Heart left ventricle (tissue), 16 donors: ENCODE results near the gene BHLHA9. TPM values are rescaled to one million over a fixed set of nuclear protein-coding genes. Genes with fewer than 3 reads are reported as not detected.
"Not testable (repeated sequence)": the region's sequence is repeated elsewhere in the genome, so short reads cannot be mapped to it uniquely, and the experiment has no call there.

ENCODE experiments used
- ATAC-seq, 4 donors: fragments of 200-7000 bp; cut with Tn5 transposase; one replicate each; pipeline ENCODE4 v1.9.1; 2020 to 2022; ENCODE audit warnings: moderate library complexity in 4 of 4, mild to moderate bottlenecking in 3 of 4, moderate number of reproducible peaks in 1 of 4
- DNase-seq, 5 donors: peaks; one replicate each; pipeline ENCODE4 v3.0.0-alpha.2; 2020
- H3K27ac ChIP-seq, 12 donors: fragments of 200-600 bp; sonication (generic) in 4 of 12; one replicate each; pipeline versions ENCODE4 v1.5.0 to v1.8.0; 2016 to 2022; ENCODE audit warnings: mild to moderate bottlenecking in 2 of 12
- H3K27me3 ChIP-seq, 9 donors: fragments of 200-600 bp; sonication (generic) in 2 of 9; one replicate each; pipeline versions ENCODE4 v1.5.1 to v1.8.0; 2016 to 2022; ENCODE audit warnings: mild to moderate bottlenecking in 3 of 9
- H3K36me3 ChIP-seq, 9 donors: fragments of 200-600 bp; sonication (generic) in 2 of 9; one replicate each; pipeline versions ENCODE4 v1.5.0 to v1.8.0; 2018 to 2022; ENCODE audit warnings: mild to moderate bottlenecking in 2 of 9
- H3K4me1 ChIP-seq, 12 donors: fragments of 200-600 bp; sonication (generic) in 4 of 12; one replicate each; pipeline versions ENCODE4 v1.5.0 to v1.8.0; 2016 to 2022; ENCODE audit warnings: mild to moderate bottlenecking in 3 of 12
- H3K4me3 ChIP-seq, 12 donors: fragments of 200-600 bp; sonication (generic) in 4 of 12; one replicate each; pipeline versions ENCODE4 v1.5.0 to v1.8.0; 2017 to 2022; ENCODE audit warnings: mild to moderate bottlenecking in 9 of 12, moderate library complexity in 4 of 12
- H3K9me3 ChIP-seq, 12 donors: fragments of 200-600 bp; sonication (generic) in 4 of 12; one replicate each; pipeline versions ENCODE4 v1.5.0 to v1.8.0; 2016 to 2022; ENCODE audit warnings: mild to moderate bottlenecking in 1 of 12
- CTCF ChIP-seq, 12 donors: fragments of 200-600 bp; sonication (generic) in 4 of 12; IDR thresholded peaks; one replicate each; pipeline versions ENCODE4 v1.5.0 to v1.8.0; 2018 to 2022; ENCODE audit warnings: antibody characterized with exemption in 12 of 12, mild to moderate bottlenecking in 5 of 12
- POLR2A ChIP-seq, 2 donors: fragments of 450-650 bp; IDR thresholded peaks; one replicate each; pipeline ENCODE4 v1.6.1; 2017; ENCODE audit warnings: antibody characterized with exemption in 2 of 2, mild to moderate bottlenecking in 2 of 2, moderate library complexity in 2 of 2
- WGBS, 4 donors: extraction: QIAGEN DNeasy Blood & Tissue Kit in 2 of 4; methylation state at CpG; one replicate each; pipeline versions ENCODE4 v1.1.5 to v1.1.7; 2013 to 2018; 5-methylcytosine and 5-hydroxymethylcytosine counted together
- intact Hi-C, 10 donors: fragments of 100-400 bp; cut with DNase I; formaldehyde crosslinking; loops; one replicate each; pipeline versions ENCODE4 v1.11.1 to v1.14.2; 2022
- polyA plus RNA-seq, 2 donors: library from polyadenylated mRNA; stranded (reverse); fragments of 200-250 nt; gene quantifications; one replicate each; pipeline ENCODE4 v1.2.3, GENCODE V29; 2013
- total RNA-seq, 9 donors: library from RNA; depleted of rRNA in 2 of 9; stranded (reverse); fragments of >200 nt in 2 of 9; fragmentation: NEBNext Ultra II Directional in 3 of 9; extraction: Animal tissue kit (Norgen Biotek cat#: 25700) in 3 of 9; gene quantifications; one replicate each; pipeline versions ENCODE4 v1.1.0 to v1.2.4, GENCODE V29; 2016 to 2023
- donor health status: ischemic (EF 13 %, LVEDD 7.1; RV severe dilation, severe dysfunction).
- donor health status: healthy with polysubstance abuse.
- donor health status: DM: no; HTN: yes; CAD: no.
- donor health status: DM: no; HTN: no; CAD: no.
- donor health status: ischemic (EF 25% LVEDD 6.9; RV normal size, moderate dysfunction).
- donor health status: ischemic (EF 25% LVEDD 5.7; RV mildly dilated, moderate dysfunction).
- donor health status: healthy.
- donor health status: DM: yes; HTN: yes; CAD: no.
- donor health status: ischemic (EF 35%, LVEDD 5.7; RV mildly dilated, moderate dysfunction).
- donor health status: nonischemic (EF 11% LVEDD 7.7; RV severe dilation, severe dysfunction).
- donor health status: DM: yes; HTN: yes; CAD: no.
- donor health status: PGD.
- donor health status: ischemic (EF 29% LVEDD 5.4; RV normal size, mild dysfunction).
- donor health status: nonischemic (EF 23%, LVEDD 6.1; RV moderate dilation, normal function).

BHLHA9 gene
- total and polyA plus RNA-seq, 11 donors = not detected

GRCh38 chr17:1302761-1303160 is 32.5 kb downstream of the BHLHA9 start:
- 76 to 85% (median 83%) methylated on average over 15 to 18 of the region's 18 CpGs for WGBS, 4 donors
- H3K4me1 ChIP-seq = peaks cover 0 to 10% (median 0%) of the 10 kb centered on the region in 12 donors
- TF ChIP-seq CTCF (IDR thresholded peaks at IDR 0.05) (no peak), POLR2A (IDR thresholded peaks at IDR 0.05) (no peak)
- intact Hi-C loops = no loop called here
- DNase-seq (peak in 1 of 5 donors; percentile 41), ATAC-seq (no peak)
- no peaks in the 10 kb centered on the region for H3K36me3 ChIP-seq
- no peak overlapping the region for H3K4me3 ChIP-seq
- no peak overlapping the region for H3K27ac ChIP-seq
- peaks cover 0 to 38% (median 15%) of the 10 kb centered on the region in 9 donors for H3K27me3 ChIP-seq
- H3K9me3 ChIP-seq = no peaks in the 10 kb centered on the region

GRCh38 chr17:1304522-1304921 is 34.3 kb downstream of the BHLHA9 start:
- Histone ChIP-seq H3K4me1 (no peaks in the 10 kb centered on the region), H3K36me3 (no peaks in the 10 kb centered on the region), H3K27me3 (peaks cover 0 to 27% (median 5%) of the 10 kb centered on the region in 9 donors), H3K4me3 (no peak overlapping the region), H3K27ac (no peak overlapping the region), H3K9me3 (no peaks in the 10 kb centered on the region)
- intact Hi-C loops = no loop called here
- no peak for TF ChIP-seq POLR2A (IDR thresholded peaks at IDR 0.05)
- no peak for TF ChIP-seq CTCF (IDR thresholded peaks at IDR 0.05)
- WGBS, 4 donors = 59 to 83% (median 69%) methylated on average over 5 of the region's 5 CpGs
- ATAC-seq (no peak), DNase-seq (no peak)

- no peak overlapping the region for H3K27ac ChIP-seq
- ATAC-seq = no peak
Observed at GRCh38 chr17:1304962-1305563, 34.8 kb downstream of the BHLHA9 start.

GRCh38 chr17:1307829-1308228 is 37.6 kb downstream of the BHLHA9 start:
- H3K36me3 ChIP-seq, H3K9me3 ChIP-seq, DNase-seq, intact Hi-C loops, H3K4me1 ChIP-seq, H3K27ac ChIP-seq, H3K4me3 ChIP-seq, ATAC-seq: not testable (repeated sequence)
- 69 to 77% (median 74%) methylated on average over 10 to 13 of the region's 16 CpGs for WGBS, 4 donors
- H3K27me3 ChIP-seq = peaks cover 0 to 18% (median 0%) of the 10 kb centered on the region in 9 donors

More at GRCh38 chr17:1304962-1305563, 34.8 kb downstream of the BHLHA9 start:
- whole genome bisulfite sequencing, 4 donors = 81 to 87% (median 84%) methylated on average over 10 to 19 of the region's 19 CpGs
- H3K4me1 ChIP-seq = no peaks in the 10 kb centered on the region
- DNase-seq = no peak
- no peaks in the 10 kb centered on the region for H3K36me3 ChIP-seq
- H3K9me3 ChIP-seq = no peaks in the 10 kb centered on the region
- no peak for TF ChIP-seq CTCF (IDR thresholded peaks at IDR 0.05)
- no peak for TF ChIP-seq POLR2A (IDR thresholded peaks at IDR 0.05)
- peaks cover 0 to 21% (median 0%) of the 10 kb centered on the region in 9 donors for H3K27me3 ChIP-seq
- no peak overlapping the region for H3K4me3 ChIP-seq
- intact Hi-C loops = no loop called here
